Endothelial cell (in vitro differentiated cells): ENCODE measurements around the gene SOX13. TPM values are rescaled to one million over a fixed set of nuclear protein-coding genes. Genes with fewer than 3 reads are reported as not detected.
A peak's percentile ranks its signal among the peaks of the same experiment; 100 is the strongest.

Experiments
- DNase-seq: peaks from one replicate; pipeline ENCODE4 v3.0.0; 2021; ENCODE audit warnings: low spot score
- H3K27ac Mint-ChIP-seq: one replicate; pipeline ENCODE4 v1.8.0; 2021; ENCODE audit warnings: mixed read lengths, inconsistent platforms; ENCODE audit not compliant: unreplicated experiment
- H3K27me3 Mint-ChIP-seq: one replicate; pipeline ENCODE4 v1.8.0; 2021; ENCODE audit warnings: mild to moderate bottlenecking, moderate library complexity, mixed read lengths, inconsistent platforms; ENCODE audit not compliant: unreplicated experiment
- H3K36me3 Mint-ChIP-seq: one replicate; pipeline ENCODE4 v1.8.0; 2021; ENCODE audit warnings: mild to moderate bottlenecking, low read depth, mixed read lengths, inconsistent platforms; ENCODE audit not compliant: unreplicated experiment
- H3K4me1 Mint-ChIP-seq: one replicate; pipeline ENCODE4 v1.8.0; 2021; ENCODE audit warnings: mild to moderate bottlenecking, mixed read lengths, inconsistent platforms; ENCODE audit not compliant: unreplicated experiment
- H3K4me3 Mint-ChIP-seq: one replicate; pipeline ENCODE4 v1.8.0; 2021; ENCODE audit warnings: mild to moderate bottlenecking, mixed read lengths, inconsistent platforms; ENCODE audit not compliant: unreplicated experiment
- H3K9me3 Mint-ChIP-seq: one replicate; pipeline ENCODE4 v1.8.0; 2021; ENCODE audit warnings: mixed read lengths, inconsistent platforms; ENCODE audit not compliant: unreplicated experiment
- CTCF ChIP-seq: fragments of 200-600 bp; sonication (generic); IDR thresholded peaks from one replicate; pipeline ENCODE4 v1.5.0; 2021; ENCODE audit warnings: antibody characterized with exemption; ENCODE audit not compliant: unreplicated experiment
- long read RNA-seq: library from polyadenylated mRNA; unstranded; transcript quantifications from one replicate; pipeline ENCODE4 v2.0.0, GENCODE V29; 2020; ENCODE audit not compliant: unreplicated experiment
- total RNA-seq: library from RNA; stranded (reverse); fragmentation: NEBNext Ultra II Directional; extraction: Animal tissue kit (Norgen Biotek cat#: 25700); gene quantifications from one replicate; pipeline ENCODE4 v1.2.1, GENCODE V29; 2021; ENCODE audit not compliant: unreplicated experiment

Gene SOX13
- total RNA-seq, result 107 TPM
- long read RNA-seq, partial matches to known transcripts, result 0 of 3 reads
- long read RNA-seq, other reads (novel, unspliced or antisense), result 3 of 3 reads

- H3K4me1 Mint-ChIP-seq, result peaks cover 40% of the 10 kb centered on the region
- DNase-seq, result peak; percentile 73
- peak within 1 kb of the TSS; percentile 70 for H3K27ac Mint-ChIP-seq
- H3K27me3 Mint-ChIP-seq, result peaks cover 13% of the 10 kb centered on the region
- H3K9me3 Mint-ChIP-seq, result no peaks in the 10 kb centered on the region
- H3K36me3 Mint-ChIP-seq, result peaks cover 5% of the 10 kb centered on the region
- TF ChIP-seq CTCF, result no peak
- peak within 1 kb of the TSS; percentile 98 for H3K4me3 Mint-ChIP-seq
These were observed at the start of gene SOX13 for GRCh38 chr1:204072931-204073836. SOX13 (plus strand) TSS chr1:204073115; CDS start chr1:204112916, 39,801 bp downstream.

DNA sequence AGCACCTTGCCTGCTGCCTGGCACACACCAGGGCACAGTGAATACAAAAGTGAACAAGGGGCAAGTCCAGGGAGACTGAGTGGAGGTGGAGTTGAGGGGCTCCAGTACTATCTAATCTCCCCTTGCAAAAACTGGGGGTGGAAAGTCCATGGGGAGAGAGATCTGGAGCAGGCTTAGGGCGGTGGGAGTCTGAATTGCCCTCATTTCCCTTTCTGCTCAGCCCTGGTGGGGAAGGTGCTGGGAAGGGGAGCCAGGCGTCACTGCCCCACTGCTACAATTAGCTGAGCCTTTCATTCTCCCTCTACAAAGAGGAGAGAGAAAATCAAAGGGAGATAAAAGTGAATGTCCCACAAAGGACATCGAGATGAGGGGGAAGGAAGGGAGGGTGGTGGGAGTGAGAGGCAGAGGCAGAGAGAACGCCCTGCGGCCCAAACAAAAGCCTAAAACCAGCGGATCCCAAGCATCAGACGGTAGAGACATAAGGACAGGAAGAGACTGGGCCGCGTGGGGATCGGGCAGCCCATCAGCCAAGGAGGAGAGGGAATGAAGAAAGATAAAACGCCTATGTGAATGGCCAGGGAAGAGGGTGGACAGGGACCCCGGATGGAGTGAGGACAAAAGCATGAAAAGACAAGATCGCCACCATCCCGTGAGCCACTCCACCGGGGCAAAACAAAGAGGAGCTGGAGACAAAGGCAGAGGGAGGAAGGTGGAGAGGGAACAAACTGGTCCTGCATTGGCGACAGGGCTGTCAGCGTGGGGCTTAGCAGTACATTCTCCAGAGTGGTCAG is 46.8 kb upstream of the SOX13 start:
- Mint-ChIP-seq H3K4me1 (peaks cover 9% of the 10 kb centered on the region), H3K9me3 (no peaks in the 10 kb centered on the region), H3K27me3 (peaks cover 2% of the 10 kb centered on the region), H3K36me3 (no peaks in the 10 kb centered on the region), H3K27ac (no peak overlapping the region), H3K4me3 (no peak overlapping the region)
- DNase-seq, result no peak
- no peak for TF ChIP-seq CTCF

- no peak for DNase-seq
- H3K4me1 Mint-ChIP-seq, result peaks cover 9% of the 10 kb centered on the region
- no peak overlapping the region for H3K4me3 Mint-ChIP-seq
- peaks cover 2% of the 10 kb centered on the region for H3K27me3 Mint-ChIP-seq
- no peaks in the 10 kb centered on the region for H3K36me3 Mint-ChIP-seq
- no peak for TF ChIP-seq CTCF
- no peaks in the 10 kb centered on the region for H3K9me3 Mint-ChIP-seq
- H3K27ac Mint-ChIP-seq, result no peak overlapping the region
These were observed 45.5 kb upstream of the SOX13 start for GRCh38 chr1:204027446-204027845.

DNA sequence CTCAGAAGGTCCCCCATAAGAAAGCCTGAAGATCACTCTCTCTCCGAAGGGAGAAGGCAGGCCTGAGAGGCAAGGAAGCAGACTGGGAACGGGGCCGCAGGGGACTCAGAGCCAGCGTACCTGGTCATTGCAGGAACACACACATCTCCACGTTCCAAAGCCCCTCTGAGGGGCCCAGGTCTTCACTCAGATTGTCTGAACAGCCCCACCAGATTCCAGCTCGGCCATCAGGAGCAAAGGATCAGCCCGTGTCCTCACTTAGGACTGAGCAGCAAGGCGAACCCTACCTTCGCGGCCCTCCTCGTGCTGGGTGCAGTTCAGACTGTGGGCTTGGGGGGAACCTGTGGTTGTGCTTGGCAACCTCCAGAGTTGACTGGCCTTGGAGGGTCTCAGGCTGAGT is 43.9 kb upstream of the SOX13 start:
- Mint-ChIP-seq H3K4me1 (peaks cover 9% of the 10 kb centered on the region), H3K27ac (no peak overlapping the region), H3K9me3 (no peaks in the 10 kb centered on the region), H3K36me3 (no peaks in the 10 kb centered on the region), H3K4me3 (no peak overlapping the region), H3K27me3 (peaks cover 2% of the 10 kb centered on the region)
- DNase-seq, result no peak
- no peak for TF ChIP-seq CTCF
